NCI-H1092 (cell line): Measurements from ENCODE around the gene TMEM98.
"Not testable (repeated sequence)": the region's sequence is repeated elsewhere in the genome, so short reads cannot be mapped to it uniquely, and the experiment has no call there.

Source experiments
- DNase-seq: peaks from one replicate; lab custom pipeline; 2025; lab: John Stamatoyannopoulos, UW

The TMEM98 gene

DNA sequence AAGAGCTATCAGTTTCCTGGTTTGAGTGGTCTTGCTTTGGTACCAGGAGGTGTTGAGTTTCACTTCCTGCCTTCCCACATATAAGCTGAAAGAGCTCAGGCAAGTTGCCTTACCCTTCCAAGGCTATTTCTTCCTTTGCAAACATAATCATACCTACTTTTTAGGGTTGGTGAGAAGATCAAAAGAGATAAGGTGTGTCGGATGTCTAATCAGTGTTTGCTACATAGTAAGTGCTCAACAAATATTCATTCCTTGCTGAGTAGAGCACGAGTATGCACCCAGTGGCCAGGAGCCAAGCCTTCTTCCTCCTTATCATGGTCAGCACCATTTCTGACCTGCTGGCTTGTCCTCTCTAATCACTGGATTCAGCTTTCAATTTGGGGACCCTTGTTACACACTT is 12.7 kb upstream of the TMEM98 start:
- no peak for DNase-seq

DNA sequence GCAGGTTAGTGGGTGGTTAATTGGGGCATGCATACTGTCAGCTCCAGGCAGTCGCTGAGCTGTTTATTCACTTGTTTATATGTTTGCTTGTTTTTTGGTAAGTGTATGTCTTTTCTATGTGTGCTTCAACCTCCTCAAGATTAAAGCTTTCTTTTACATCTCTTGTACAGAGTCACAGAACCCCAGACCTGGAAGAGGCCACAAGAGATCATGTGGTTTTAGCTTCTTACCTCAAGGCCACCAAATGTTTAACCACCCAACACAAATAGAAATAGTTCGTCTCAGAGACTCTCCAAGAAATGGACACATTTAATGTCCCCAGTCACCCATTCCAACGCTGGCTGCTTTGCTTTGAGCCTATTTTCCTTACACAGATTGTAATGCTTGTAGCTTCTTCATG is 11.8 kb upstream of the TMEM98 start:
- DNase-seq: no peak

DNA sequence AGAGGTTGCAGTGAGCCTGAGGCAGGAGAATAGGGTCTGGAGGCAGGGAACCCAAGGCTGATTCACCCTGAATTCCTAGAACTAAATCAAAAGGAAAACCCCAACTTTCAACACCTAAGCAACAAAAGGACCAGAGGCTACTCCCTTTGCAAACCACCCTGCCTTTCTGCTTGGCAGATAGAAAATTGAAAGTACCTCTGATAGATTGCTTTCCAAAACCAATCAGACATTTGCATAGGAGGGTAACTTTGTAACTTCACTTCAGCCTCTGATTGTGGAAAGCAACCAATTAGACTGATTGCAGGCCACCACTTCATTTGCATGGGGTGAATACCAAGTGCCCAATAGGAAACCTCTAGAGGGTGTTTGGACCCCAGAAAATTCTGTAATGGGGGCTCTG is 10.9 kb upstream of the TMEM98 start:
- DNase-seq: no peak

DNA sequence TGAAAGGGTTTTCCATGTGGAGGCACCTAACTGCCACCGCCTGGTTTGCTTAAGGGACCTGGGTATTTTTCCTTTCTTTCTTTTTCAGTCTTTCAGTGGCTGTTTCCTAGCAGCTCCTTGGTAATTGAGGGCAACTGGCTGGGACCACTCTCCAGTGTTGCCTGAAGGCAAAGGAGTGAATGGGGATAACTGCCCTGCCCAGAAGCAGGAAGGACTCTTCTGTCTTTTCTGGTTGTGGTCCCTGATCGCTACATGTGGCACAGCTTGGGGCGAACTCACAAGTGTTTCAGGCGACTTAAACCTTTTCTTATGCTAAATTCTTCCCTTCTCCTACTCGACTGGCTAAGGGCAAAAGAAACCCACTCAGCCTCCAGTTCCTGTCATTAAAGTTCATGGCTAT is 10.1 kb upstream of the TMEM98 start:
- DNase-seq: no peak

DNA sequence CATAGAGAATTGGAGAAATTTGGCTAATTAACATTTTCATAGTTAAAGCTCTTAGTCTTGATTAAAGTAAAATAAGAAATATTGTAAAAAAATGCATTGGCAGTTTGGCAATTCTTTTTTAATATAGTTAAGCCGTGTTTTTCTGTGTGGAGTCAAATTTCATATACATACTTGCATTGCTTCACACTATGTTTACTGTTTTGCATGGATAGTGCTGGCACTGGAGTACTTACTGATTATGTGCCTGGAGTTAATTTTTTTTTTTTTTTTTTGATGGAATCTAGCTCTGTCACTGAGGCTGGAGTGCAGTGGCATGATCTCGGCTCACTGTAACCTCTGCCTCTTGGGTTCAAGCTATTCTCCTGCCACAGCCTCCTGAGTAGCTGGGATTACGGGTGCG is 8.1 kb upstream of the TMEM98 start:
- not testable (repeated sequence) for DNase-seq

DNA sequence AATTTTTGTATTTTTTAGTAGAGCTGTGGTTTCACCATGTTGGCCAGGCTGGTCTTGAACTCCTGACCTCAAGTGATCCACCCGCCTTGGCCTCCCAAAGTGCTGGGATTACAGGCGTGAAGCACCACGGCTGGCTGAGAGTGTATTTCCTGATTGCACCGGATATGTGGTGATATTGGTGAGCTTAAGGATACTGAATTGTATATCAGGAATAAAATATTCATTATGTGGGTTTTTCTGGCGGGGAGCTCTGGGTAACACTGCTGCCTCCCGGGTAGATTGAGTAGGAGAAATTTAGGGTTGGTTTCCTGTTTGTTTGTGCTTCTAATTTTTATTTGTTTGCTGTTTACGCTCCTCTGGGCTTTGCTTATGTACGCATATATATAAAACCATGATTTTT is 7.7 kb upstream of the TMEM98 start:
- no peak for DNase-seq

DNA sequence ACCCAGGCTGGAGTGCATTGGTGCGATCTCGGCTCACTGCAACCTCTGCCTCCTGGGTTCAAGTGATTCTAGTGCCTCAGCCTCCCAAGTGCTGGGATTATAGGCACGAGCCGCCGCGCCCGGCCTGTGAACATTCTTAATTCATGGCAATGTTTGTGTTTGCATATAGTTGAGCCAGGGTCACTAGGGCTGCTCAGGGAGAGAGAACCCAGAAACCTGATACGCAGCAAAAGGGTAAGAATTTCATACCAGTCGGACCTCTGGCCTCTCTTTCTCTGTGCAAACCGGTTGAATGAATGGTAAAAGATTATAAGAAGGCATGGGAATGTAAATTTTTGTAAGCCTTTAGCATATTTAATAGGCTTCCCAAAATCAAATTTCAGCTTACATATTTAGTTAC is 6.9 kb upstream of the TMEM98 start:
- DNase-seq: no peak

DNA sequence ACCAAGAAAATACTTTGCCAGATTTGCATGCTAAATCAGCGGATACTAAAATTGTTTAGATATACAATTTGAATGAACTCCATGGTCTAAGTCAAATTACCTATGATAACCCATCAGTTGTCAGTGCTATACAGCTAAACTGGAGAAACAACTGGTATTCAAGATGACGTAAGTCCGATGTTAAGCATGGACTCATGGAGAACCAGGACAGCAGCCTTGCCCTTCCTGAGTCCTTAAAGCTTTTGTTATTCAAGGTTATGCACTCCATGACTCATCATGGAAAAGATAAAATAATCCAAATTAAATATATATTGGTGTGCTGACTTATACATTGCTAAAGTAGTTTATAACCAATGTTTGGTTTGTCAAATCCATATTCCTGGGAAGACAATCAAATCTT is 4.0 kb upstream of the TMEM98 start:
- DNase-seq: not testable (repeated sequence)

DNA sequence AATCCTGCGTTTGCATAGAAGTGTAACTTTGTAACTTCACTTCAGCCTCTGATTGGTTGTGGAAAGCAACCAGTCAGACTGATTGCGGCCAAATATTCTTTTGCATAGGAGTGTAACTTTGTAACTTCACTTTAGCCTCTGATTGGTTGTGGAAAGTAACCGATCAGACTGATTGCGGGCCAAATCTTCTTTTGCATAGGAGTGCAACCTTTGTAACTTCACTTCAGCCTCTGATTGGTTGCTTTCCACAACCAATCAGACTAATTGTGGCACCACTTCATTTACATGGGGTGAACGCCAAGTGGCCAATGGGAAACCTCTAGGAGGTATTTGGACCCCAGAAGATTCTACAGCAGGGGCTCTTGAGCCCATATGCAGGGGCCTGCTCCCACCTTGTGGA is 1.8 kb upstream of the TMEM98 start:
- no peak for DNase-seq

DNA sequence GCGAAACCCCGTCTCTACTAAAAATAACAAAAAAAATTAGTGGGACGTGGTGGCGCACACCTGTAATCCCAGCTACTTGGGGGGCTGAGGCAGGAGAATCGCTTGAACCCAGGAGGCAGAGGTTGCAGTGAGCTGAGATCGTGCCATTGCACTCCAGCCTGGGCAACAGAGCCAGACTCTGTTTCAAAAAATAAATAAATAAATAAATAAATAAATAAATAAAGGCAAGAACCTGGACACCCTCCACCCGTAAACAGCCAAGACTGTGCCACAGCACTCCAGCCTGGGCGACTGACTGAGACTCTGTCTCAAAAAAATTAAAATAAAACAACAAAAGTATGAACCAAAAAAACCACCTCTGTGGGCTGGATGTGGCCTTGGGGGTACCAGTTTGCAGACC is 1.2 kb upstream of the TMEM98 start:
- not testable (repeated sequence) for DNase-seq

DNA sequence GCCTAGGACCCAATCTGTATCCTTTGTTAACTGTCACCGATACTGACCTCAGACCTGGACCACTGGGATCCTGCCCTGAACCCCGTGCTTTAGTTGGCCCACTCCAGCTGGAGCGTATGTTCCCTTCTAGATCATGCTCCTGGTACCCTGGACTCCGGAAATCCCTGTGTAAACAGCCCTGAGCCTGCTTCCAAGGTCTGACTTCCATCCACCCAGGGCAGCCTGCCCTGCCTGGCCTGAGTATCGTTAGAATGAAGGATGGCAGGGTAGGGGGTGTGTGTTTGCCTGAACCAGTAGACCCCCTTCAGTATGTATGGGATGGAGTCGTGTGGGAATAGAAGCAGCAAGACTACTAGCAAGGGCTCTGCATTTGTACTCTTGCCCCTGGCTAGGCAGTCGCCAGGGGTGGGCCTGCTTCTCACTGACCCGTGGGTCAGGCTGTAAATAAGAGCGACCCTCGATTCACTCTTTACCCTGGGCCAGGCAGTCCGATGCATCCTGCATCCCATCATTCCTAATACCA is 691 bp upstream of the TMEM98 start:
- DNase-seq: no peak

DNA sequence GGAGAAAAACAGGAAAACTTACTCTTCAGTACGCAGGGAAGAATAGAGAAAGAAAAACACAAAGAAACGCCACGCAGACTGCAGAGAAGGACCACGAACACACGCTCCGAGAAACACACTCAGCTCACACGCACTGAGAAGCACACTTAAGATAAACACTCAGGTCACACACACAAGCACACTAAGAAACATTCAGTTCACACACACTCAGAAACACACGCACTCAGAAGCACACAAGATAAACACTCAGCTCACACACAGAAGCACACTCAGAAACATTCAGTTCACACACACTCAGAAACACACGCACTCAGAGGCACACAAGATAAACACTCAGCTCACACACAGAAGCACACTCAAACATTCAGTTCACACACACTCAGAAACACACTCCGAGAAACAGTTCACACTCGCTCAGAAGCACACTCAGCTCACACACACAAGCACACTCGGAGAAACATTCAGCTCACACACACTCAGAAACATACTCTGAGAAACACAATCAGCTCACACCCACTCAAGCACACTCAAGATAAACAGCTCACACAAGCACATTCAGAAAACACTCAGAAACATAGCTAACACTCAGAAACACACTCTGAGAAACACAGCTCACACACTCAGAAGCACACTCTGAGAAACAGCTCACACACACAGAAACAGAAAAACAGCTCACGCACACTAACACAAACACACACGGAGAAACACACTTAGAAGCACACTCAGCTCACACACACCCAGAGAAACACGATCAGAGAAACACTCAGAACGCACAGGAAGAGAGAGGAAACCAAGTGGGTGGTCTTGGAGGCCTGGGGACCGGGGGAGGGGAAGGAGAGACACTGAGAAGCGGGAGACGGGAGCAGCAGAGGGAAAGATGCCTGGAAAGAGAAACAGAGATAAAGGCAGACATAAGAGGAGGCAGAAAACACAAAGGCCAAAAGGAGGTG is 908 bp downstream of the TMEM98 start:
- no peak for DNase-seq

DNA sequence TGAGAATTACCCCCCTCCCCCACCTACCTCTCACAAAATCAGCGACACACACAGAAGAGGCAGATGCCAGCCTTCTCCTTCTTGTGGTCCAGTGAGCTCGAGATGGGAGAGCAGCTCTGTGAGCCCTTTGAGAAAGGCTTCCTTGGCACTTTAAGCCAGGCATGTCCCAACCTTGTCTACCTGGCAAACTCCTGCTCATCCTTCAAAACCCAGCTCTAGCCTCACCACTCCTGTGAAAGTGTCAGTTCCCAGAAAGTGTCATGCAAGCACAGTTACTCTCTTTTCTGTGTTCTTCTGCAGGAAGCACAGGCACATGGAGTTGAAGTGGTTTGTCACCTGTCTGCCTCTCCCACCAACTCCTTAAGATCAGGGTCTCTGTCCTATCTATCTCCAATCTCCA is 1.6 kb downstream of the TMEM98 start:
- no peak for DNase-seq

DNA sequence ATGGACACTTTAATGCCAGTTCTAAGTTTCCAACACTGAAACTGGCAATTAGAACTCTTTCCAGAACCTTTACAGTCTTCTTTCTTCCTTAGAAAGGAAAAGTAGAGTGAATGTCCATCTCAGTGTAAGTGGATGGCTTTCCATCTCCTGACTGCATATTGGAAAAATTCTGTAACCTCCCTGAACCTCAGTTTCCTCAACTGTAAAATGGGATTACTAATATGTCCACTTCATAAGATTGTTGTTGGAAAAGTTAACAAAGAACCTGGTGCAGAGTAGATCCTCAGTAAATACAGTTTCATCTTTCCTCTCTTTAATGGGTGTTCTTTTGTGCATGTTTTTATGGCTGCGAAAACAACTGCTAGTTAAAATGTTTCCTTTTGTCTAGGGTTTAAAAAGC is 2.6 kb downstream of the TMEM98 start:
- DNase-seq: no peak

DNA sequence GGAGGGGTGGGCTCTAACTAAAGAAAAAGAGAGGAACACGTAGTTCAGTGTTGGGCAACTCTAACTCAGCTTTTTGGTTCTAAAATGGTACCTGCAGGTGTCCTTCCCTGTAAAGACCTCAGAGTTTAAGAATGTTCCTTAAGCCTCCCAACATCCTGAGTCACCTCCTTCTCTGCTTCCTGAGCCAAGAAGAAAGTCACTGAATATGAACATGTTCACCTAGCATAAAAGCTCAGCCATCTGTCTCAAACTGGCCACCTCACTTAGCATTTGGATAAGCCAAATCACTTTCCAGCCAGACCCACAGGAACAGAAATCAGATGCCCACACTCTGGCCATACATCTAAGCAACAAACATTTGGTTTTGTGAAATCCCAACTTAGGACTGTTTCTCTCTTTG is 3.7 kb downstream of the TMEM98 start:
- DNase-seq: no peak

DNA sequence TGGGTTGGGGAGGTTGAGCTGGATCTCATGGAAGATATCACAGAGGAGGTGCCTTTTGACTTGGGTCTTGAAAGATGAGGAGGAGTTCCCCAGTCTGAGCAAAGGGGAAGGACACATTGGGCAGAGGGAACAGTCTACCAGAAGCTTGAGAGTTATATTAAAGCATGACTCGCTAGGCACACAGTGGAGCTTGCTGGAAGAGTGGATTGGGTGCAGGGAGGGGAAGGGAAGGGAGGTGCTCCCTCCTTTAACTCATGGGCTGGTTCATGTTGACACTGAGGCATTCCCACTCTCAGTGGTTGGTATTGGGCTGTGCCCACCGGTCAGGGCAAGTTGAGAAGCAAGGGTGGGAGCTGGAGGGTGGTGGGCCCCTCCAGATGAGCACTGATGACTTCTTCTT is 5.9 kb downstream of the TMEM98 start:
- no peak for DNase-seq

DNA sequence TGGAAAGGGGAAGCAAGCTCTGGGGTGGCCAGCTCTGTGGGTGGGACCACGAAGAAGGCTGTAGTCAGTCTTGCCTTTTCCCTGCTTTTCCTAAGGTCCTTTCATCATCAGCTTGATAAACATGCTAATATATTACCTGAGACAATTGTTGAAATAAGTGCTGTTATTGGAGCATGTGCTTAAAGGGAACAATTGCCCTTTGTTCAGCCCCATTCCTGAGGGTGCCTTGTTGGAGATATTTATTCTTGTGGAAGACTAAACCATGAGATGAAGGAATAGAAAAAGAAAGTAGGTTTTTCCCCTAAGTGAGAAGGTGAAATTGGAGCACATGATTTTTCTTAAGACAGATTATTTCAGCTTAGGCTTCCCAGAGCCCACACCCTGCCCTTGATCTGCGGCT is 7.8 kb downstream of the TMEM98 start:
- DNase-seq: no peak

DNA sequence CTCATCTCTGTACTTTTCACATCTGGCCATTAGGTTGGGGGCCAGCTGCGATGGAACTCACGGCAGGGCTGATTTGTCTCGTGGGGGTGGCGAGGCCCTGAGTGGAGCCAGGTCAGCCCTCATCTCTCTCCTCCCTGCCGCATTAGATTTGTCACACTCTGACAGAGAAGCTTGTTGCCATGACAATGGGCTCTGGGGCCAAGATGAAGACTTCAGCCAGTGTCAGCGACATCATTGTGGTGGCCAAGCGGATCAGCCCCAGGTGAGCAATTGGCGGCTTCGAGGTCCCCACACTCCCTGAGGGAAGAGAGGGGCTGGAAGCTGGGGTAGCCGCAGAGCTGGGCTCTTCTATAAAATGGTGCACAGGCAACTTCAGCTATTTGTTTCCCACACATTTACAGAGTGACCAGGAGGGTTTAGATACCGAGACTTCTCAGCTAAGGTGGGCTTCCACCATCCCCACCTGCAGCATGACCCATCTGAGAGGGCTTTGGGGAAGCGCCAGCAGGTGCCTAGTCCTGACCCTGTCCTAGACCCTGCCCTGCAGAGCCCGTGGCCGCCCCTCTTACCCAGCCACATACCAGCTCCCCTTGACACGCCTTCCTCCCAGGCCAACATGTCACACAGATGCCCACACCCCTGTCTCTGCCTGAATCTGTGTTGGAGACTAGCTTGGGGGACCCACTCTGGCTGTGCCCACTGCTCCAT is 8.4 kb downstream of the TMEM98 start:
- no peak for DNase-seq

DNA sequence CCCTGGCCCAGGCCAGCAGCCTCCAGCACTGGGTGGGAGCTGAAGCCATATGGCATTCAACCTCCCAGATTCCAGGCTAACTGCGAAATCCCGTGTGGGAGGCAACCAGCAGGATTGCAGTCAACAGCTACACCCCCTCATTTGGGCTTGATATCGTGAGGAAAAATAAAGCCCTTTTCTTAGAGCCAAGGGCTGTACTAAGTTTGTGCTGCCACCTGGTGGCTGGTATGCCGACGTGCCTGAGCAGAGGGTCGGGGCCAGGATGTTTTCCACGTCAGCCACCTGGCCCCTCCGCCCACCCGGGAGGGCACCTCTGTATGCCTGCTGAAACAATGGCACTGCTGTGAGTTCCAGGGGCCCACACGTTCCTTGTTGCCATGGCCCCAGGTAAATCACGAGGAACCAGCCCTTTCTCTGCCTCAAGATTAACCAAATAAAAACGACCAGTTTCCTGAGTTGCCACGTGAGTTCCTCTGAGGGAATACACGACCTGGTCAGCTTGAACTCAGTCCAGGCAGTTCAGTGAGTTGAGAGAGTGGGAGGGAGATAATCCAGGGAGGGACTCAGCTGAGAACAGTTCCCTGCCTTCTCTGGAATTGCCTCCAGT is 9.0 kb downstream of the TMEM98 start:
- no peak for DNase-seq

DNA sequence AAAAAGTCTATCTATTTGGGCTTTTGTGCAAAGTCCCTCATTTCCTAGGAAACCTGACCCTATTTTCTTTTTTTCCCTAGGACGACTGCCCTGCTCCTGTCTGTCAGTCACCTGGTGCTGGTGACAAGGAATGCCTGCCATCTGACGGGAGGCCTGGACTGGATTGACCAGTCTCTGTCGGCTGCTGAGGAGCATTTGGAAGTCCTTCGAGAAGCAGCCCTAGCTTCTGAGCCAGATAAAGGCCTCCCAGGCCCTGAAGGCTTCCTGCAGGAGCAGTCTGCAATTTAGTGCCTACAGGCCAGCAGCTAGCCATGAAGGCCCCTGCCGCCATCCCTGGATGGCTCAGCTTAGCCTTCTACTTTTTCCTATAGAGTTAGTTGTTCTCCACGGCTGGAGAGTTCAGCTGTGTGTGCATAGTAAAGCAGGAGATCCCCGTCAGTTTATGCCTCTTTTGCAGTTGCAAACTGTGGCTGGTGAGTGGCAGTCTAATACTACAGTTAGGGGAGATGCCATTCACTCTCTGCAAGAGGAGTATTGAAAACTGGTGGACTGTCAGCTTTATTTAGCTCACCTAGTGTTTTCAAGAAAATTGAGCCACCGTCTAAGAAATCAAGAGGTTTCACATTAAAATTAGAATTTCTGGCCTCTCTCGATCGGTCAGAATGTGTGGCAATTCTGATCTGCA is 12.9 kb downstream of the TMEM98 start:
- no peak for DNase-seq

DNA sequence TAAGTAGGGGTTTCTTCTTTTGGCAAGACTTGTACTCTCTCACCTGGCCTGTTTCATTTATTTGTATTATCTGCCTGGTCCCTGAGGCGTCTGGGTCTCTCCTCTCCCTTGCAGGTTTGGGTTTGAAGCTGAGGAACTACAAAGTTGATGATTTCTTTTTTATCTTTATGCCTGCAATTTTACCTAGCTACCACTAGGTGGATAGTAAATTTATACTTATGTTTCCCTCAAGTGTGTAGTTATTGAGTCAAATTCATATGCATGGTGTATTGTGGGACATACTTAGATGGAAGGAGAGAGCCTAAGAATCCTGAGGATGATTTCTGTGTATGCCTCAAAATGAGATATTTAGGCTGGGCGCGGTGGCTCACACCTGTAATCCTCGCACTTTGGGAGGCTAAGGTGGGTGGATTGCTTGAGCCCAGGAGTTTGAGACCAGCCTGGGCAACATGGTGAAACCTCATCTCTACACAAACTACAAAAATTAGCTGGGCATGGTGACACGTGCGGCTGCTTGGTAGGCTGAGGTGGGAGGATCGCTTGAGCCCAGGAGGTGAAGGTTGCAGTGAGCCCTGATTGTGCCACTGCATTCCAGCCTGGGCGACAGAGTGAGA is 13.6 kb downstream of the TMEM98 start:
- DNase-seq: no peak

DNA sequence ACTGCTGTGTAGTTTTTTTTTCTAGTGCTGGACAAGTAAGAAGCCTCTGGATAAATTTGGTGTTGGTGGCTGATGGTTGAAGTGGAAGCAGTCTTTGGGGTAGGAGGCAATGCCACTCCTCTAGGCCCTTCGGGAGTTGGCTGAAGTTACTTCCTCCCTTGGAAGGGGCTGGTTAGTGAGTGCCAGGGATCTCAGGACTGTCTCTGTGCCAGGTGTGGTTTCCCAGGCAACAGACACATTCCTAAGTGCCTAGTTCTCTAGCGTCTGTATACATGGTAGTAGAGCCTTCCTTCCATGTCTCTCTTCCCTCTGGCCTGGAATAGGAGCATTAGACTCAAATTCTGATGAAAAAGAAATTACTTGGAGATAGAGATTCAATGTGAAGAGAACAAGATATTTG is 15.3 kb downstream of the TMEM98 start:
- no peak for DNase-seq
